GM21723 (cell line): ENCODE results near the gene FKBP6.
"Not testable (repeated sequence)": the region's sequence is repeated elsewhere in the genome, so short reads cannot be mapped to it uniquely, and the experiment has no call there.

Experiments used
- ATAC-seq: cut with Tn5 transposase; IDR thresholded peaks from one replicate; pipeline ENCODE4 v1.9.1; 2021; ENCODE audit warnings: mild to moderate bottlenecking, moderate library complexity; ENCODE audit not compliant: unreplicated experiment

FKBP6 gene

DNA sequence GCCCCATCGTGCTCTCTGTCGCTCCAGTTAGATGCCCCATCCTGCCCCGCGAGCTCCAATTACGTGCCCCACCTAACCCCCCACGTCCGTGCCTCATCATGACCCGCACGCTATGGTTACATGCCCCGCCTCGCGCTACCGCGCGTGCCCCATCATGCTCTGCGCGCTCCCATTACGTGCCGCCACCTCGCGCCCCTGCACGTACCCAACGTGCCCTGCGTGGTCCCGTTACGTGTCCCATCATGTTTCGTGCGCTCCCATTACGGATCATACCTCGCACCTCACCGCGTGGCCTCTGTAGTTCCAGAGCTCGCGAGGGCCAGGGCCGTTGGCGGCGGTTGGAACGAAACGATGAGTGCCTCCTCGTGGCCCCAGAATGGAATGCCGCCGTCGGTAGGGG lies at the start of gene FKBP6, which contains the start of gene TRIM50:
Gene FKBP6, plus strand, starts transcription at position 240 of the 400 bp plus-strand sequence. CDS start 268 bp downstream, outside the sequence.
Gene TRIM50, minus strand, starts transcription at position 161 of the 400 bp plus-strand sequence. CDS start 3,295 bp downstream, outside the sequence.
- not testable (repeated sequence) for ATAC-seq

DNA sequence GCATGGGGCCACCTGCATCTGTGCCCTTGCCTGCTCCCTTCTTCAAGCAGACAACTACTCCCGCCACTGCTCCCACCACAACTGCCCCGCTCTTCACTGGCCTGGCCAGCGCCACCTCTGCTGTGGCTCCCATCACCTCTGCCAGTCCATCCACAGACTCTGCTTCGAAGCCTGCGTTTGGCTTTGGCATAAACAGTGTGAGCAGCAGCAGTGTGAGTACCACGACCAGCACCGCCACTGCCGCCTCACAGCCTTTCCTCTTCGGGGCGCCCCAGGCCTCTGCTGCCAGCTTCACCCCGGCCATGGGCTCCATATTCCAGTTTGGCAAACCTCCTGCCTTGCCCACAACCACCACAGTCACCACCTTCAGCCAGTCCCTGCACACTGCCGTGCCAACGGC lies 30.7 kb upstream of the FKBP6 start:
- not testable (repeated sequence) for ATAC-seq

DNA sequence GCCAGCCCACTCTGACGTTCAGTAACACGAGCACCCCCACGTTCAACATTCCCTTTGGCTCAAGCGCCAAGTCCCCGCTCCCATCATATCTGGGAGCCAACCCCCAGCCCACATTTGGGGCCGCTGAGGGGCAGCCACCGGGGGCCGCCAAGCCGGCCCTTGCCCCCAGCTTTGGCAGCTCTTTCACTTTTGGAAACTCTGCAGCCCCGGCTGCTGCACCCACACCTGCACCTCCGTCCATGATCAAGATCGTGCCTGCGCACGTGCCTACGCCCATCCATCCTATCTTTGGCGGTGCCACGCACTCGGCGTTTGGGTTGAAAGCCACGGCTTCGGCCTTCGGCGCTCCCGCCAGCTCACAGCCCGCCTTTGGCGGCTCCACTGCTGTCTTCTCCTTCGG lies 30.3 kb upstream of the FKBP6 start:
- not testable (repeated sequence) for ATAC-seq

DNA sequence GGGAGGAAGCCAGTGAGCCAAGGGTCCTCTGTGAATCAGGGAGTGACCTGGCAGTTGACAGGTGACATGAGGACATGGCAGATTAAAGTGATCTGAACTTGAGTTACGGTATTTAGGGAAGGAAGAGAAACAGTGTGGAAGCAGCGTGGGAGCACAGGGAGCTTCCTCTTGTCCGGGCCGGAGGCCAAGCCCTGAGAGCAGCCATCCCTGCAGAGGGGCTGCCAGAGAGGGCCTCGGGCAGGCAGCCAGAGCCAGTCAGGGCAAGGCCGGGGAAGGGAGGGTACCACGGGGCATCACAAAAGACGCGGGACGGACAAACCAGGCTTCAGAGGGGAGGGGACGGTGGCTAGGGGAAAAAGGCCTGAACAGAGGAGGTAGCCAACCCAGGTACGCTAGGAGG lies 28.1 kb upstream of the FKBP6 start:
- ATAC-seq = not testable (repeated sequence)

DNA sequence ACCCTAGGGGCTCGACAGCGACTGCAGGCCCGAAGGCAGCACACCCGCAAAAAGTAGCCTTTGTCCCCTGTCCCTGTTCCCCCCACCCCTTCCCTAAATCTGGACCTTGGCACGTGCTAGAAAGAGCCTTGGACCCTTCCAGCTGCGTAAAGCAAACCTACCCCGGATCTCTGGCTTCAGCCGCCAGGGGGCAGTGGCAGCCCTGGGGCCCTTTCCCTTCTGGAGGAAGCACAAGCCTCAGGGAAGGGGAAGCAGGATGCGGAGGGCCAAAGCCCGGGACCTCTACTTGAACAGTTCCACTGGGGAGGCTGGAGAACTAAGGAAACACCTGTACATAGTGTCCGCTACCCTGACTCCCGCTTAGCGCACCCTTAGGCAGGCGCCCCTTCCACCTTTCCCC lies 26.9 kb upstream of the FKBP6 start:
- ATAC-seq = not testable (repeated sequence)

DNA sequence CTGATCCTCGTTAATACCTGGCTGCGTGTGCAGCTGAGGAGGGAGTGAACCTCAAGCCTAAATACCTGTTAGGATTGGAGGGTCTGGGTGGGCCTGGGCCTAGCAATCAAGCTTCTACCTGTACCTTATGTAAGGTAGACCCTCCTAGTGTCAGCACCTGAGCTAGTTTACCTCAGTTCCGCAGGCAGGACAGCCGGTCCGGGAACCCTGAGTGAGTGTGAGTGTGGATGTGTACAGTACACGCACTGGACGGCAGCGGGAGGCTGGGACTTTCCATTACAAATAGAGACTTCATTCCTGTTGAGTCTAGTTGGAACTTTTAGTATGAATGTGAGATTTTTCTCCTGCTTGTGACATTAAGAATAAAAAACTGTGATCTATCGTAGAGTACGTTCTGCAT lies 25.1 kb upstream of the FKBP6 start:
- ATAC-seq = not testable (repeated sequence)

DNA sequence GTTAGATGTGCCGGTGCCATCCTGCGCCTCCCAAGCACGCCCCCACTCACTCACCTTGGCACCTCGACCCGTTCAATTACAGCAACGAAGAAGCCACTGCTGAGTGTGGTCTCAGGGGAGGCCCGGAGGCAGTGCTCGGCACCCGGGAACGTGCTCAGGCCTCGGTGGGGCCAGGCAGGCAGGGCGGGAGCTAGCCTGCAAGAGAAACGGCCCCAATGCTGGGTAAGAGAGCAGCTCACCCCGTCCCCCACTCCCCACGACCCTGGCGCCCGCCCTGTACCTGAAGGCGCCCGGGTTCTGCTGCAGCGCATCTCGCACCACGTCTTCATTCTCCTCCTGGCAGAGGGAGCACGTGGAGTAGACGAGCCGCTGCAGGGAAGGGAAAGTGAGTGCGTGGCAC lies 24.4 kb upstream of the FKBP6 start:
- no peak for ATAC-seq

GRCh38 chr7:73304071-73304470 lies 23.9 kb upstream of the FKBP6 start:
- ATAC-seq = no peak

DNA sequence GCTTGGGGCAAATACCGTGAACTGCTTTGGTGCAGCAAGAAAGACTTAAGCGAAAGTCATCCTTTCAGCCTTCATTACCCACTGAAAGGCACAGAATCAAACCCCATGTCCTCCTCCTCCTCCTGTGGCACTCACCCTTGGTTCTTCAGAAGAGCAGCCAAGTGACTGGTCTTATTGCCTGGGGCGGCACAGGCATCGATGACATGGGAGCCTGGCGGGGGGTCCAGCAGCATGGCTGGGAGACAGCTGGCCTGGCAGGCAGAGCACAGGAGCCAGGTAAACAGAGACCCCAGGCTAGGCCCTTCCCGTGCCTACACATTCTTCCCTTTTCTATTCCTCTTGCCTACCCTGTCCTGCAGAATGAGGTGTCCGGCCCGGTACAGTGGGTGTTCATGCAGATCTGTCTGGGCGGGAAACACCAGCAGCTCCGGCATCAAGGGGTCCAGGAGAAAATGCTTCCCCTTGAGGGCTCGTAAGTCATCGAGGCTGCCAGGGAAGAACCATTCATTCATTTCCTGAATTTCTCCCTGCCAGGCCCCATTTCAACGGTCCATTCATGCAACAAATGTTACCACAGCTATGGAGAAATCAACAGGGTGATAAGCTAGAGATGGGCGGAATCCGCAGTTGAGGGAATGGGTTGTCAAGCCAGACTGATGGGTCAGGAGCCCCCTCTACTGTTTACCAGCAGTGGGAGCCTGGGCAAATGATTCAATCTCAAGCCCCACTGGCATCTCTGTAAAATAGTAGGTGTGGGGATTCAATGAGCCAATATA lies 23.2 kb upstream of the FKBP6 start:
- ATAC-seq = not testable (repeated sequence)

DNA sequence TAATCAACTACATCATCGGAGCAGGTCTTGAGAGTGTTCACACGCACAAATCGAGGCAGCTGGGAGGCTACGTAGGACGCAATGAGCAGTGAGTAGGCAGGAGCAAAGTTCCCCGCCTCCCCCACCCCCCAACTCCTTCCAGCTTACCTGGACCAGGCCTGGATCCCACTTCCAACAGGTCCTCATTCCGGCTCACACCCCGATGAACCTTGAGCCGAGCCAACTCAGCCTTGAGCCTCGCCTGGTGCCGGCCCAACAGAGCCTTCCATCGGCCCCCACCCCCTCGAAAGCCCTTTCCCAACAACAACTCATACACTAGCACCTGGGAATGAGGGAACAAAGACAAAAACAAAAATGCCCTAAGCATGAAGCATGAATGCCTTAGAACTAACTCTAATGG lies 20.5 kb upstream of the FKBP6 start:
- ATAC-seq = no peak

DNA sequence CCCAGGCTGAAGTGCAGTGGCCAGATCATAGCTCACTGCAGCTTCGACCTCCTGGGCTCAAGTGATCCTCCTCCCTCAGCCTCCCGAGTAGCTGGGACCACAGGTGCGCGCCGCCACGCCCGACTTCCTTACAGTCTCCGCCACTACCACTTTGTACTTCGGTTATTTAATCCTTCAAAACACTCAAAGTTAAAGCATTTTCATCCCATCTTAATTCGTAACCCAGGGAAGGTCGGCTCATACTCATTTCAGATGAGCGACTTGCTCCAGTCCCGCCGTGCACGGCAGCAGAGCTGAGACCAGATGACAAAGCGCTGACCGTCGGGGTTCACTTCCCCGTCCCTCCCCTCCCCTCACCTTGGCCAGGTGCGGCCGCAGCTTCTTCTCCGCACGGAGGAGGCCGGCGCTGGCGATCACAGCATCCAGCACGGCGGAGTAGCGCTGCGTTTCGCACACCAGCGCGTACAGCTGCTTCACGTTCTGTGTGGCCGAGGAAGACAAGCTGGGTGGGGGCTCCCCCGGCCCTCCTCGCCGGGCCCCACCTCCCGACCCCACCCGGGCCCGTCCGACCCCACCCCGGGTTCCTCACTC lies 19.8 kb upstream of the FKBP6 start:
- ATAC-seq = peak; percentile 27

GRCh38 chr7:73308665-73309214 lies 19.2 kb upstream of the FKBP6 start, which contains the start of gene NSUN5:
NSUN5 (minus strand) TSS chr7:73308826; CDS start chr7:73308790, 36 bp downstream.
- peak; percentile 88 for ATAC-seq

- not testable (repeated sequence) for ATAC-seq
Observed at GRCh38 chr7:73311421-73311820, 16.5 kb upstream of the FKBP6 start.

GRCh38 chr7:73312831-73313520 lies 15.0 kb upstream of the FKBP6 start:
- ATAC-seq = no peak

DNA sequence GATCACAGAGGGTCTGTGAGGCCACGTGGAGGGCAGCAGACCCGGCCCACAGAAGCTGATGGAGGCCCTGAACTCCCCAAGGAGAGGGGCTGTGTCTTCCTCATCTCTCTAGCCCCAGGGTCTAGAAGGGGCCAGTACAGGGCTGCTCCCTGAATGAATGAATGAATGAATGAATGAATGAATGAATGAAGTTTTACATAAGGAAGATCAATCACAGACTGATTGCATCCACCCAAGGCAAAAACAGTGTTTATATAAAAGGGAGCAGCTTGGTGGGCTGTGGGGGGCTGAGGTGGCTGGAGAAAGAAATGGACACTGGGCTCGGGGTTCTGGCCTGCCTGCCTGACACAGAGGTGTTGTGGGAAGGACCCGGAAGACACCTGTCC lies 14.4 kb upstream of the FKBP6 start:
- ATAC-seq = no peak

DNA sequence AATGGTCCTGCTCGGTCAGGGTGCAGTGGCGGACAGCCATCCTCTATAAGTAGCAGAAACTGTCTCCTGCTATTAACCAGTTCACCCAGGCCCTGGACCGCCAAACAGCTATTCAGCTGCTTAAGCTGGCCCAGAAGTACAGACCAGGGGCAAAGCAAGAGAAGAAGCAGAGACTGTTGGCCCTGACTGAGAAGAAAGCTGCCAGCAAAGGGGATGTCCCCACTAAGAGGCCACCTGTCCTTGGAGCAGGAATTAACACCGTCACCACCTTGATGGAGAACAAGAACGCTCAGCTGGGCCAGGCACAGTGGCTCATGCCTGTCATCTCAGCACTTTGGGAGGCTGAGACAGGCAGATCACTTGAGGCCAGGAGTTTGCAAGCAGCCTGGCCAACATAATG lies 13.7 kb upstream of the FKBP6 start:
- no peak for ATAC-seq

- no peak for ATAC-seq
Observed at GRCh38 chr7:73316521-73316920, 11.4 kb upstream of the FKBP6 start.

- not testable (repeated sequence) for ATAC-seq
Observed at GRCh38 chr7:73318656-73319204, 9.2 kb upstream of the FKBP6 start.

GRCh38 chr7:73319541-73319940 lies 8.4 kb upstream of the FKBP6 start:
- ATAC-seq = not testable (repeated sequence)

GRCh38 chr7:73320009-73320408 lies 8.0 kb upstream of the FKBP6 start:
- ATAC-seq = not testable (repeated sequence)
